ENCODE measurements around the gene BAIAP2L1. TPM values are rescaled to one million over a fixed set of nuclear protein-coding genes. Genes with fewer than 3 reads are reported as not detected.

BAIAP2L1 gene
- total RNA-seq, 2 experiments from 2014 or later, result 1.7 to 2.3 TPM

DNA sequence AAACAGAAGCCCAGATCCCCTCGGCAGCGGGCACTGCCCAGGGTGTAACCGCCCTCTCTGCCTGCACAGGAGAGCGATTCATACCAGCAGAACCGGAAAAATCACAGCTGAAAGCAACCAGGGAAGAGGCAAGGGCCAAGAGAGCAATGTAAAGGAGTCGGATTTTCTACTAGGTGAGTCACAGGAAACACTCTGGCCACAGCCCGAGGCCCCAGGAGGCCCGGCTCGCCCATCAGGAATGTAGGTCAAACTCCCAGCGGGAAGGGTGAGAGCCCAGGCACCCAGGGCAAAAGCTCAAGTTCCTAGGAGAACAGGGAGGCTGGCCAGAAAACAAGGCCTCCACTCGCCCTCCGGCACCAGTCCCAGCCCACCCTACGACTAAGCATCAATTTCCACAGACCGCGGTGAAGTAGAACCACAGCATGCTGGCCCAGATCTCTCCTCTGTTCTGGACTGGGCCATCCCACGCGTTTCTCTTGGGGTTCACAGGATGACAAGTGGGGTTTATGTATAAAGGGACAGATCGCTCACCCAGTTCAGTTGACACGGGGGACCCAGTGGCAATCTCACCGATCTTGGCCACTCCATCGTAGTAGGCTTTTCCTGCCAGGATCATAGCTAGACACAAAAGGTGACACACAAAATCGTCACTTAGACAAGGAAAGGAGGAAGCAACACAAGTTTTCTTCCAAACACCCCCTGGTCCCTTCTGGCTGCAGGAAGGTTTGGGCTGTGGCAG, 46.2 kb downstream of the BAIAP2L1 start:
- no peak for ATAC-seq
- no peaks in the 10 kb centered on the region for H3K4me1 Mint-ChIP-seq (ENCODE audit: low read depth)
- H3K27ac Mint-ChIP-seq, result no peak overlapping the region
- TF ChIP-seq, protein P1, sequence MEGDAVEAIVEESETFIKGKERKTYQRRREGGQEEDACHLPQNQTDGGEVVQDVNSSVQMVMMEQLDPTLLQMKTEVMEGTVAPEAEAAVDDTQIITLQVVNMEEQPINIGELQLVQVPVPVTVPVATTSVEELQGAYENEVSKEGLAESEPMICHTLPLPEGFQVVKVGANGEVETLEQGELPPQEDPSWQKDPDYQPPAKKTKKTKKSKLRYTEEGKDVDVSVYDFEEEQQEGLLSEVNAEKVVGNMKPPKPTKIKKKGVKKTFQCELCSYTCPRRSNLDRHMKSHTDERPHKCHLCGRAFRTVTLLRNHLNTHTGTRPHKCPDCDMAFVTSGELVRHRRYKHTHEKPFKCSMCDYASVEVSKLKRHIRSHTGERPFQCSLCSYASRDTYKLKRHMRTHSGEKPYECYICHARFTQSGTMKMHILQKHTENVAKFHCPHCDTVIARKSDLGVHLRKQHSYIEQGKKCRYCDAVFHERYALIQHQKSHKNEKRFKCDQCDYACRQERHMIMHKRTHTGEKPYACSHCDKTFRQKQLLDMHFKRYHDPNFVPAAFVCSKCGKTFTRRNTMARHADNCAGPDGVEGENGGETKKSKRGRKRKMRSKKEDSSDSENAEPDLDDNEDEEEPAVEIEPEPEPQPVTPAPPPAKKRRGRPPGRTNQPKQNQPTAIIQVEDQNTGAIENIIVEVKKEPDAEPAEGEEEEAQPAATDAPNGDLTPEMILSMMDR (IDR thresholded peaks at IDR 0.05), result no peak
- CTCF ChIA-PET, result no interaction called here
- POLR2A ChIA-PET, result no interaction called here
- no peak overlapping the region for H3K4me3 Mint-ChIP-seq
- H3K36me3 Mint-ChIP-seq (ENCODE audit: low read depth), result no peaks in the 10 kb centered on the region
- H3K27me3 Mint-ChIP-seq, result peaks cover 1% of the 10 kb centered on the region
- H3K9me3 Mint-ChIP-seq, result no peaks in the 10 kb centered on the region
- intact Hi-C loops (cut with micrococcal nuclease), result no loop called here
- no peak for DNase-seq

DNA sequence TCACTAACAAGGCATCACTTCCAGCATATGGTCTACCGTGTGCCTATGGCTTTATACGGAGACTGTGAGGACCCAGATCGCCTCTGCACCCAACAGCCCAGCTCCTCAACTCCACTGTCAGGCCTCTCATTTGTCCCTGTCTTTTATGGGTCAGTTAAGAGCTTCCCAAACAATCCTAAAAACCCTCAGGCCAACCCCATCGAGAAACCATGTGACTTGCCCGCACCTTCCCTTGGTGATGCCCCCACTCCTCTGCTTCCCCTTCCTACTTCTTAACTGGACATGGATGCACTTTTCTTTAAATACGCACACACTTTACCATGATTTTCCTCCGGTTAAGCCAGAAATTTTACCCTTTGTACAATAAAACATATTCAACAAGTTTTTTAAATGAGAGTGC, 46.8 kb downstream of the BAIAP2L1 start:
- TF ChIP-seq, protein P1 (IDR thresholded peaks at IDR 0.05), result no peak
- Mint-ChIP-seq H3K9me3 (no peaks in the 10 kb centered on the region), H3K4me1 (ENCODE audit: low read depth) (no peaks in the 10 kb centered on the region), H3K27me3 (peaks cover 1% of the 10 kb centered on the region), H3K4me3 (no peak overlapping the region), H3K27ac (no peak overlapping the region), H3K36me3 (ENCODE audit: low read depth) (no peaks in the 10 kb centered on the region)
- POLR2A ChIA-PET, result no interaction called here
- ATAC-seq, result no peak
- intact Hi-C loops (cut with micrococcal nuclease), result no loop called here
- DNase-seq, result no peak
- CTCF ChIA-PET, result no interaction called here

DNA sequence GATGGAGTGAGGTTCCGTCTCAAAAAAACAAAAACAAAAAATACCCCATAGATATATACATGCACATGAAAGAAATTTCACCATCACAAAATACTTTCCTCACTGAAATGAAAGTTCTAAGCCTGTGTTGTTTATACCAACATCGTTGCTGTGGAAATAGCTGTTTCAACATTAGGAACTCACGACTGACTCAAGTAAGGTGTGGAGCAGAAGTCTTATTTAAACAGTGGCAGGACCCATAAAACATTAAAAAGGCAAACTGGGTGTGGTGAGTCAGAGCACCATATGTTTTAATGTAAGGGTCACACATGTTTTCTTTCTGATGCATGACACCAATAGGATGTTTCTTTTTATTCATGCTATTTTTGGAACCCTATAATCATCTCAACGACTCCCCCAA, 48.3 kb downstream of the BAIAP2L1 start:
- Mint-ChIP-seq H3K27ac (no peak overlapping the region), H3K36me3 (ENCODE audit: low read depth) (no peaks in the 10 kb centered on the region), H3K27me3 (peaks cover 1% of the 10 kb centered on the region), H3K4me1 (ENCODE audit: low read depth) (no peaks in the 10 kb centered on the region), H3K4me3 (no peak overlapping the region), H3K9me3 (no peaks in the 10 kb centered on the region)
- CTCF ChIA-PET, result interaction anchor here (0.7 kb wide), 1 partner anchor 879 kb away, joined by 3 read pairs; no protein-coding TSS in a partner anchor
- intact Hi-C loops (cut with micrococcal nuclease), result no loop called here
- DNase-seq, result no peak
- TF ChIP-seq, protein P1 (IDR thresholded peaks at IDR 0.05), result no peak
- ATAC-seq, result no peak
- POLR2A ChIA-PET, result no interaction called here

GRCh38 chr7:98351136-98351535, 49.8 kb downstream of the BAIAP2L1 start:
- peaks cover 4% of the 10 kb centered on the region for H3K4me1 Mint-ChIP-seq (ENCODE audit: low read depth)
- no peak for ATAC-seq

More at GRCh38 chr7:98351136-98351535, 49.8 kb downstream of the BAIAP2L1 start:
- Mint-ChIP-seq H3K36me3 (ENCODE audit: low read depth) (no peaks in the 10 kb centered on the region), H3K4me3 (no peak overlapping the region), H3K27me3 (peaks cover 1% of the 10 kb centered on the region), H3K27ac (no peak overlapping the region), H3K9me3 (no peaks in the 10 kb centered on the region)
- no peak for DNase-seq
- CTCF ChIA-PET, result no interaction called here
- POLR2A ChIA-PET, result no interaction called here
- intact Hi-C loops (cut with micrococcal nuclease), result no loop called here
- TF ChIP-seq, protein P1 (IDR thresholded peaks at IDR 0.05), result no peak

All from activated CD8-positive, alpha-beta T cell treated with anti-CD3 and anti-CD28 coated beads for 36 hours (primary cell).